ENCODE measurements around the gene ARF1.

Gene ARF1

DNA sequence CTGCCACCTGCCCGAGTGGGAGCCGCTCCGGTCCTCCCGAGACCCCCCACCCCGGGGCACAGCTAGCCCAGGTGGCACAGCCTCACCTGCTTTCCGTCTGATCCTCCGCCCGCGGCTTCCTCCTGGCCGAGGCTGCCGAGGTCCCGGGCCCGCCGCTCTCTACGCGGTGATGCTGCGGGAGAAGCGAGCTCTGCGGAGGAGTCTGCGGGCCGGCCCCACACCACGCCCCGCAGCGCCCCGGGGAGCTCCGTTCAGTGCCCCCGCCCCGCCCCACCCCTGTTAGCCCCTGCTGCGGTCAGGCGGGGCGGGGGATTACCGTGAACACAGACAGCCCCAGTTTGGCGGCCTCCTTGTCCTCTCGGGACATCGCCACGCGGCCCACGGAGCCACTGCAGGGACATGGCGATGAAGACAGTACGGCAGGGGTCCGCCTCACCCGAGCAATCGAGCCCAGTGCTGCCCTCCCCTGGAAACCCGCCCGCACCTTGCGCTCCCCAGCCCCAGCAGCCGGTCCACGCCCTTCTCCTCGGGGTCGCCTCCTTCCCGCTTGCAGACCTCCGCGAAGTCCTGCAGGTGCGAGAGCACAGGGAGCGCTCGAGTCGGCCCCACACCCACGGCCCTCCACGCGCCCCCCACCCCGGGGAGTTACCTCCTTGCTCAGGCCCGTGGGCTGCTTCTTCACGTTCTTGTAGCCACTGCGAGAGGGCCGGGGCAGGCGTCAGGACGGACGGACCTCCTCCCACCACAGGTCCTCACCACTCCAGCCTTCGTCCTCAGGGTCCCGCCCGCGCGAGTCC is 19.7 kb downstream of the ARF1 start:
- Histone ChIP-seq H4K20me1 (peaks cover 55% of the 10 kb centered on the region), H3K27me3 (no peaks in the 10 kb centered on the region), H3K9me3 (no peaks in the 10 kb centered on the region), H3K27ac (peak overlapping the region; percentile 55), H3K4me1 (peaks cover 24% of the 10 kb centered on the region), H3K4me3 (peak overlapping the region; percentile 94), H3K4me2 (peak overlapping the region; percentile 97), H3K9ac (peak overlapping the region; percentile 87), H3K36me3 (peaks cover 64% of the 10 kb centered on the region)
- no peak for TF ChIP-seq Cebpa-rat (IDR thresholded peaks at IDR 0.05)

- peaks cover 32% of the 10 kb centered on the region for H3K4me1 ChIP-seq
- H4K20me1 ChIP-seq, result peaks cover 55% of the 10 kb centered on the region
Measured at GRCh38 chr1:228102791-228103620, 20.5 kb downstream of the ARF1 start, which contains the start of gene C1orf35. C1orf35 (minus strand) TSS chr1:228103325; CDS start chr1:228103227, 98 bp downstream.

DNA sequence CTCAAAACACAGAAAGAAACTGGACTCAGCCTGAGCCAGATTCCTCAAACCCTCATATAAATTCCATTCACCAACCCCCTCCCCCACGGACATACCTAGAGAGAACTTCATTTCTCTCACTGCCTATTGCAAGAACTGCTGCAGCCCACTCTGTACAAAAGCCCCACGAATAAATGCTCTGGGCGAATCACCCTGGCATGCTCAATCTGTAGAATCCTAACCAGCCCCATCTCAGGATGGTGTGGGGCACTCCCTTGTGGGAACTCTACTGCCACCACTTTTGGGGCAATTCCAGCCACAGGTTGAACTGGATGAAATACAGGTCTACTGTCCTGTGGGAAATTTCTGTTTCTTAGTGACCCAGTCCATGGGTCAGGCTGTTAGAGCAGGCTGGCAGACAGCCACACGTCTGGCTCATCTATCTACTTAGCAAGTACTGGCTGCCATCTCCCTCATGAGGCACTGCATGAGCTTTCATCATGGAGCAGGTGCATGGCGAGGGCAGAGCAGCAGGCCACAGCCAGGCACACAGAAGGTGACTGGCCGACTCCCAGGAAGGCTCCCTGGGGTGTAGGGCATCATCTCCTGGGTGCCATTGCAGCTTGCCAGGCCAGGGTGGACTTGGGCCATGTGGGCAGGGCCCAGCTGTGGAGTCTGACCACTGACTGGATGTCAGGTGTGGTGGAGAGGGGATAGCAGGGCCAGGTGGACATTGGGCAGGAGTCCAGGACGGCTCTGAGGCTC is 22.2 kb downstream of the ARF1 start:
- Histone ChIP-seq H3K4me2 (no peak overlapping the region; the same call in 1 of the 2 replicates), H3K27ac (no peak overlapping the region), H3K4me3 (no peak overlapping the region), H3K4me1 (peaks cover 39% of the 10 kb centered on the region), H3K27me3 (no peaks in the 10 kb centered on the region), H4K20me1 (peaks cover 43% of the 10 kb centered on the region), H3K36me3 (peaks cover 48% of the 10 kb centered on the region), H3K9ac (0 out of 2 replicates have a peak overlapping the region, but pooled peaks have one; percentile 87), H3K9me3 (no peaks in the 10 kb centered on the region)
- no peak for TF ChIP-seq Cebpa-rat (IDR thresholded peaks at IDR 0.05)

More at GRCh38 chr1:228102791-228103620, 20.5 kb downstream of the ARF1 start, which contains the start of gene C1orf35:
- Histone ChIP-seq H3K27ac (peak within 1 kb of the TSS; percentile 81), H3K4me2 (peak within 1 kb of the TSS; percentile 97), H3K36me3 (peaks cover 64% of the 10 kb centered on the region), H3K4me3 (peak within 1 kb of the TSS; percentile 94), H3K9me3 (no peaks in the 10 kb centered on the region), H3K9ac (peak within 1 kb of the TSS; percentile 87), H3K27me3 (no peaks in the 10 kb centered on the region)
- TF ChIP-seq Cebpa-rat (IDR thresholded peaks at IDR 0.05), result no peak

DNA sequence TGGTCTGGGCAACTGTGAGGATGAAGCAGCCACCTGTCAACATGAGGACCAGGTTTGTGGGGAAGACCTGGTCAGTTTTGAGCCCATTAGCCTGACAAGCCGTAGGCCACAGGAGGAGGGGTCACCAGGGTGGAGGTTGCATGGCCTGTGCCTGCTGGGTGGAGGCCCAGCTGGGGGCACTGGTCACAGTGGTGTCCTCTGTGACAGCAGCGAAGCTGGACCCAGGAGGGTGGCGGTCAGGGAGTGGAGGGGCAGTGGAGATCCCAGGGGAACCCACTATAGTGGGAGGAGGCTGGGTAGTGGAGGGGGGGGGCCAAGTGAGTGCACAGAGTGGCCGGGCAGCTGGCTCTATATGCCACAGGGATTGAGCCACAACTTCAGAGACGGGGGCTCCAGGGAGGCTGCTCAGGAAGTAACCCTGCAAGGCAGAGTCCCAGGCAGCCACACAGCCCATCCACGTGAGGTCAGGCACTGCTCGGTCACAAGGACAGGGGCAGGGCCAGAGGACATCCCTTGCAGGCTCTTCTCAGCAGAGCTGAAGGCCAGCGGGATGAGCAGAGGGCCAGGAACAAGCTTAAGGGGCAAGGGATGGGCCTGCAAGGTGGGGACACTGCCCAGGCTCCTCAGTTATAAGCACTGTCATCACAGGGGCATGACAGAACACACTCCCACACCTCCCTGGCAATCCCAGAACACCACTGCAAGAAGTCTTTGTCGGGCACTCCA is 22.9 kb downstream of the ARF1 start:
- peaks cover 35% of the 10 kb centered on the region for H4K20me1 ChIP-seq
- peaks cover 46% of the 10 kb centered on the region for H3K4me1 ChIP-seq
- no peaks in the 10 kb centered on the region for H3K9me3 ChIP-seq
- H3K27ac ChIP-seq, result no peak overlapping the region
- peaks cover 41% of the 10 kb centered on the region for H3K36me3 ChIP-seq
- H3K27me3 ChIP-seq, result no peaks in the 10 kb centered on the region
- H3K4me3 ChIP-seq, result no peak overlapping the region
- no peak overlapping the region for H3K4me2 ChIP-seq
- no peak for TF ChIP-seq Cebpa-rat (IDR thresholded peaks at IDR 0.05)
- no peak overlapping the region for H3K9ac ChIP-seq

DNA sequence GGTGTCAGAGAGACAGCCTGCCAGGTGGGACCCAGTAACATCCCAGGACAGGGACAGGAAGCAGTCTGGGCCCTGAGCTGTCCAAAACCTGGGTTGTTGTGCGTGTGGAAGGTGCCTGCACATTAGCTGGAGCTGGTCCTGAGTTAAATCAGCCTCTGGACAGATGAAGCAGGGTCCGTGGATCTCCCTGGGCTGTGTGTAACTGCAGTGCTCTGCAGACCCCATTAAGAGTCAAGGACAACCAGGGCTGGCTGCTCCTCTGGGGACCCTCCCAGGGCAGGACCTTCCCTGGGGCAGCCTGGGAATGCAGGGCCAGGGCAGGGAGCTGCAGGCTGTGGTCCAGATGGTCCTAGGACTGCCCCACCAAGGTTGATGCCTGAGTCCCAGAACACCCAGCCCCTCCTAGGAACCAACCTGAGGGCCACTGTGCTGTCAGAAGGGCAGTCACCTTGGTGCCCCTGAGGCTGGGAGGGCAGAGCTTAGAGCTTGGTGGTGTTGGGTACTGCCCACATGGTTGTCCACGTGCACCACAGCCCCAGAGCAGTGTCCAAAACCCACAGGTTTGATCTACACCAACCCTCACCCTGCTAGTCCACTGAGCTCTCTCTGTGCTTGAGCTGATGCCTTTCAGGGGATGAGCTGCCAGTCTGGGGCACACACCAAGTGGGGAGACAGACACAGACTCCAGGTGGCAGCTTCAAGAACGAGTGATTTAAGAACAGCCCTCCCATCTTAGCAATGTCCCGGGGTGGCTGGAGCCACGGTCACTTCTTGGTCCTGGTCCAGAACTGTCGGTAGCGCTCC is 23.7 kb downstream of the ARF1 start:
- no peaks in the 10 kb centered on the region for H3K9me3 ChIP-seq
- H3K27me3 ChIP-seq, result no peaks in the 10 kb centered on the region
- peaks cover 28% of the 10 kb centered on the region for H4K20me1 ChIP-seq
- no peak overlapping the region for H3K4me2 ChIP-seq
- no peak for TF ChIP-seq Cebpa-rat (IDR thresholded peaks at IDR 0.05)
- no peak overlapping the region for H3K4me3 ChIP-seq
- peaks cover 43% of the 10 kb centered on the region for H3K4me1 ChIP-seq
- no peak overlapping the region for H3K9ac ChIP-seq
- H3K36me3 ChIP-seq, result peaks cover 33% of the 10 kb centered on the region
- no peak overlapping the region for H3K27ac ChIP-seq

- Histone ChIP-seq H3K4me2 (no peak overlapping the region), H3K27me3 (no peaks in the 10 kb centered on the region), H3K4me3 (no peak overlapping the region), H3K9ac (no peak overlapping the region; the same call in 1 of the 2 replicates), H3K27ac (no peak overlapping the region), H3K9me3 (no peaks in the 10 kb centered on the region), H3K4me1 (peaks cover 37% of the 10 kb centered on the region), H4K20me1 (peaks cover 23% of the 10 kb centered on the region), H3K36me3 (peaks cover 33% of the 10 kb centered on the region)
- no peak for TF ChIP-seq Cebpa-rat (IDR thresholded peaks at IDR 0.05)
Measured at GRCh38 chr1:228106800-228107054, 24.2 kb downstream of the ARF1 start.

DNA sequence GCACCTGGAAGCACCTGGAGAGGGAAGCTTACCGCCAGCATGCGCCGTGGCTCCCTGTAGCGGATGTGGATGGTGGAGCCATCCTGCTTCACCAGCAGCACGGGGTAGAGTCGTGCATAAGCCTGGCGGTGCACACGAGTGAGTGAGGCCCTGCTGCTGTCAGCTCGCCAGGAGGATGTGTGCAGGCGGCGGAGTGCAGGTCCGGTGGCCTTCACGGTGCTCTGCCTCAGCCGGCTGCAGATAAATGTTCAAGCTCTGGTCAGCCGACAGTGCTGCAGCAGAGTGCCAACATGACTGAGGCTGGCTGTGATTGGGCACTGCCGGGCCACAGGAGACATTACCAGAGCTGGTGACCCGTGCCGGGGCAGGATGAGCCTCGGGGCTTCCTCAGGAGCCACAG is 25.1 kb downstream of the ARF1 start:
- no peak overlapping the region for H3K27ac ChIP-seq
- 0 out of 2 replicates have a peak overlapping the region, but pooled peaks have one; percentile 87 for H3K4me3 ChIP-seq
- peaks cover 15% of the 10 kb centered on the region; the same call in 1 of the 2 replicates for H4K20me1 ChIP-seq
- H3K4me2 ChIP-seq, result peak overlapping the region; percentile 85
- peak overlapping the region; percentile 87; the same call in 1 of the 2 replicates for H3K9ac ChIP-seq
- no peaks in the 10 kb centered on the region for H3K9me3 ChIP-seq
- peaks cover 33% of the 10 kb centered on the region for H3K36me3 ChIP-seq
- TF ChIP-seq Cebpa-rat (IDR thresholded peaks at IDR 0.05), result no peak
- H3K27me3 ChIP-seq, result no peaks in the 10 kb centered on the region
- peaks cover 34% of the 10 kb centered on the region for H3K4me1 ChIP-seq

DNA sequence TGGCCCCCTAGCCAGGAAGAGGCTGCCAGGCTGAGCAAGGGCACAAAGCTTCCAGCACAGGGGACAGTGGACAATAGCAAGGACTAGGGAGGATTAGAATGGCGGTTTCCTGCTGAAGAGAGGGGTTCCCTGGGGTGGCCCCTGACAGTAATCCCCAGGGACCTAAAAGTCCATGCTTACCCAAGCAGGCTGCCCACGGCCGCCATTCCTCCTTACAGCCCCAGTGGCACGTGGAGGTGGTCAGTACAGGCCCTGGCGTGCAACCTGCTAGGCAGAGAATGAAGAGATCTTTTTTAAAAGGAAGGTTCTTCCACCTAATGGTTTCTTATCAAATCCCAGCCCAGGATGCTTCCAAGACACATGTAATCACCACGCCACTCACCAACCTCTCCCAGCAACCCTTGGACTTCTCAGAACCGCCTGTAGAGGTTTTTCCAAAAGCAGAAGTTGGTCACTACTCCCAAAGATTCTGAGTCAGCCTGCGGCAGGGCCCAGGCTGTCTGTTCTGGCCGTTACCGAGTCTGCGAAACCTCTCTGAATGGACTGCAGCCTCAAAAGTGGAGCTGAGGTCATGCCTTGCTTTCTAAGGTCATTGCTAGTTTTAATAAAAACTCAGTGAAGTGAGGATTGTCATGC is 25.7 kb downstream of the ARF1 start:
- Histone ChIP-seq H3K4me3 (peak overlapping the region; percentile 87), H3K36me3 (peaks cover 33% of the 10 kb centered on the region), H3K9me3 (no peaks in the 10 kb centered on the region), H3K27ac (peak overlapping the region; percentile 80; the same call in 1 of the 2 replicates), H3K4me2 (peak overlapping the region; percentile 85), H3K4me1 (peaks cover 34% of the 10 kb centered on the region), H3K9ac (peak overlapping the region; percentile 87), H3K27me3 (no peaks in the 10 kb centered on the region), H4K20me1 (peaks cover 15% of the 10 kb centered on the region; the same call in 1 of the 2 replicates)
- no peak for TF ChIP-seq Cebpa-rat (IDR thresholded peaks at IDR 0.05)

All from BLaER1 (cell line).